ENCODE data around the gene PHC2.

Gene PHC2

DNA sequence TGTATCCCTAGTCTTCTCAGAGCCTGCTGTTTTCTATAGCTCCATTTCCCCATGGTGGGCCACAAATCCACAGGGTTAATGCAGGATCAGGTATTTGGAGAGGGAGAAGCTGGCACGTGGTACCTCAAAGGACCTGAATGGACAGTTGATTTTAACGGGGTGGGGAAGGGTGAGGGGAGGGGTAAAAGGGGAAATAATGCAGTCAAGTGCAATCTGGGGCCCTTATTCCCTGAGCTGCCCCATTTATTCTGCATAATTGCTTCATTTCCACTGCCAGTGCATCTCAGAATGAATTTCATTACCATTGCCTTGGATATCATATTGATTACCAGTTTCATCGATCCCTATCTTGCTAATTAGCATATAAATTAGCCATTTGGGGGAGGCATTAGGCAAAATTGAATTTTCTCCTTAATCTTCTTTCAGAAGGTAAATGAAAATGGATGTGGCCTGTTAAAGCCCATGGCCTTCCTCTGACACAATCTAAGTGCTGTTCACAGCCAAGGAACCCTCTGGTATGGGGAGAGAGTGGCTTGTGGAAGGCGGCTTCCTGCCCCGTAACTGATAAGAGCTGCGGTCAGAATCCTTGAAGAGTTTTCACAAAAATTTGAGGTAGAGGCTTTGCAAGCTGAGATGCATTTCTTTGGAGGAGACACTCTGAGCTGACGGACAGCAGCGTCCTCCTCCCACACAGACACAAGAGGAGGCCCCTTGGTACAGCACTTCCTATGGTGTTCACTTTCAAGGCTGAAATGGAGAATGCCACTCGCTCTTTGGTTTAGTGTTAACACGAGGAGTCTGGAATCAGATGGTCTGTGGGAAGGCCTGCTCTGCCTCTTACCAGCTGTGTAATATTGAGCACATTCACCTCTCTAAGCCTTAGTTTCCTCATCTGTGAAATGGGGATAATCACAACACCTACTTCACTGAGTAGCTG is 34.4 kb downstream of the PHC2 start:
- no peaks in the 10 kb centered on the region for H3K9me3 Mint-ChIP-seq
- H3K36me3 Mint-ChIP-seq: no peaks in the 10 kb centered on the region
- DNase-seq: no peak
- no peak overlapping the region for H3K4me3 Mint-ChIP-seq
- no peak overlapping the region for H3K27ac Mint-ChIP-seq
- peaks cover 8% of the 10 kb centered on the region for H3K4me1 Mint-ChIP-seq
- H3K27me3 Mint-ChIP-seq: peaks cover 25% of the 10 kb centered on the region
- CTCF ChIA-PET: interaction anchor here (0.8 kb wide), 1 partner anchor 10 kb away, joined by 3 read pairs; no protein-coding TSS in a partner anchor

DNA sequence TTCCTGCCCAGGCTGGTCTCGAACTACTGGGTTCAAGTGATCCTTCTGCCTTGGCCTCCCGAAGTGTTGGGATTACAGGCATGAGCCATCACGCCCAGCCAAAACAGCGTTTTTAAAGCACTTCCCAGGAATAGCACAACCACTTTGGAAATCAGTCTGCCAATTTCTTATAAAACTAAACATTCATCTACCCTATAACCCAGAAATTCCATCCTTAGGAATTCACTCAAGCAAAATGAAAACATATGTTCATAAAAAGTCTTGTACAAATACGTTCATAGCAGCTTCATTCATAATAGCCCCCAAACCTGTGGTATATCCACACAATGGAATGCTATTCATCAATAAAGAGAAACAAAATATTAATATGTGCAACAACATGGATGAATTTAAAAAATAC is 36.1 kb downstream of the PHC2 start:
- Mint-ChIP-seq H3K27me3 (peaks cover 31% of the 10 kb centered on the region), H3K36me3 (no peaks in the 10 kb centered on the region), H3K9me3 (no peaks in the 10 kb centered on the region), H3K27ac (no peak overlapping the region), H3K4me1 (peaks cover 8% of the 10 kb centered on the region), H3K4me3 (no peak overlapping the region)
- CTCF ChIA-PET: no interaction called here
- no peak for DNase-seq

DNA sequence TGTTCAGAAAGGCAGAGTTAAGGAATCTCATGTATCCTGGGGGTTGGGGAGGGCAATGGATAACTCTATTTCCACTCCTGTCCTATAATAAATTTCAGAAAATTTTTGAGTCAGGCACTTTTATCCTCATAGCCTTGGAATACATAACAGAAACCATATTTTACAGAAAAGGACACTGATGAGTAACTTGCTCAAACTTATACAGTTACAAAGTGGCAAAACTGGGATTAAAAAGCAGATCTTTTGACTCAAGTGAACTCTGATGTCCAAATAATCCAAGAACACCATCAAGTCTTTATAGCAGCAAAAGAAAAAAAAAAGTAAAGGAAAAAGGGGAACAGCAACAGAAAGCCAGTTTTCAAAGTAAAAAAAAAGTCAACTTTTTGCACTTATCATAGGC is 36.9 kb downstream of the PHC2 start:
- CTCF ChIA-PET: interaction anchor here (0.7 kb wide), 1 partner anchor 26 kb away, joined by 3 read pairs; no protein-coding TSS in a partner anchor
- H3K9me3 Mint-ChIP-seq: no peaks in the 10 kb centered on the region
- H3K27ac Mint-ChIP-seq: no peak overlapping the region
- H3K4me1 Mint-ChIP-seq: peaks cover 8% of the 10 kb centered on the region
- DNase-seq: no peak
- H3K4me3 Mint-ChIP-seq: no peak overlapping the region
- H3K27me3 Mint-ChIP-seq: peaks cover 31% of the 10 kb centered on the region
- H3K36me3 Mint-ChIP-seq: no peaks in the 10 kb centered on the region

DNA sequence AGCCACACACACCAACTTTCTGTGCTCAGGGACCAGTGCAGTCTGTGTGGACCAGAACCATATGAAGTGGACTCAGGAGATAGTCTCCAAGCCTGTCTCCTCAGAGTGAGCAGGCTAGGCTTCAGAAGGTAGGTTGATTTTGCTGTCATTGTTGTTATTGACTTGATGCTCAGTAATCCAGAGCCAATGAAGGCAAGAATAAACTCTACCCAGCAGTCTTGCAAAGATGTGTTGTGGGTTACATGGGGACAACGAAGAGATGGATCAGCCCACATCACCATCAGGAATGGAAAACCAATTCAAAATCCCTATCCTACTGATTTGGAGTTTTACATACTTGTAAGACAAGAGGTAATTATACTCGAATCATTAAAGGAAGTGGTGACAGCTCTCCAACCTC is 37.4 kb downstream of the PHC2 start:
- H3K36me3 Mint-ChIP-seq: no peaks in the 10 kb centered on the region
- CTCF ChIA-PET: interaction anchor here (0.5 kb wide), 1 partner anchor 333 kb away, joined by 3 read pairs; no protein-coding TSS in a partner anchor
- H3K9me3 Mint-ChIP-seq: no peaks in the 10 kb centered on the region
- peaks cover 8% of the 10 kb centered on the region for H3K4me1 Mint-ChIP-seq
- no peak overlapping the region for H3K27ac Mint-ChIP-seq
- no peak for DNase-seq
- no peak overlapping the region for H3K4me3 Mint-ChIP-seq
- H3K27me3 Mint-ChIP-seq: peaks cover 31% of the 10 kb centered on the region

DNA sequence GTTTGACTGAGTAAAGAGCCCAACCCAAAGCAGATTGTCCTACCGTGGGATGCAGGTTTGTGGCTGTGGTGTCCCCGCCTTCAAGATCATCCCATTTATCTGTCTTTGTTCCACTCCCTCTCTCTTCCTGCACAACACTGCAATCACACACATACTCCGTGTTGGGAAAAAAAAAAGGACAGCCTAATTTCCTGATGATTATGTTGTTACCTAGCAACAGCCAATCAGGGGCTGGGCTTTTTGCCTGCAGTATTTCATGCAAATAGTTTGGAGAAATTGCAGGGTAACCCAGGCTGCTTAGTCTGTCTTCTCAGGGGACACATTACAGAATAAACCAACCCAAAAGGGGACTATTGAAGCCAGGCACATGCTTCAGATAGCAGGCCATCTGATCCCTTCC is 38.3 kb downstream of the PHC2 start:
- no peak for DNase-seq
- no peaks in the 10 kb centered on the region for H3K9me3 Mint-ChIP-seq
- H3K27me3 Mint-ChIP-seq: peaks cover 31% of the 10 kb centered on the region
- CTCF ChIA-PET: interaction anchor here (1.7 kb wide), 1 partner anchor 78 kb away, joined by 4 read pairs; no protein-coding TSS in a partner anchor
- no peak overlapping the region for H3K27ac Mint-ChIP-seq
- peaks cover 8% of the 10 kb centered on the region for H3K4me1 Mint-ChIP-seq
- H3K4me3 Mint-ChIP-seq: no peak overlapping the region
- H3K36me3 Mint-ChIP-seq: no peaks in the 10 kb centered on the region

DNA sequence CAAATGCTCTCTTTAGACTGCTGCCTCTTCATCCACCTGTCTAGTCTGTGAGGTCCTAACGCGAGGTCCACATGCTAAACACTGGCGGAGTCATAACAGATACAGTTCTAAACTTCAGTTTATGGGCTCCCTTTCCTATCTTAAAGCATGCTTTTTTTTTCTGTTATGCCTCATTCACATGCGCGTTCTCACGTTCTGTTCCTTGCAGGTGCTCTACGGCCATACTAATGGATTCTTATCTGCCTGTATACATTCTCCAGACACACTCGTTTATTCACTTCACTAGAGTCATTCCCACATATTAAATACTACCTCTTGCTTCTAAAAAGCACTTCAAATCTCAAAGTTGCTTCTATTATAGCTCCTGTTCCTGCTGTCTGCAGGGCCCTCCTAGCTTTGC is 38.7 kb downstream of the PHC2 start:
- Mint-ChIP-seq H3K4me1 (peaks cover 8% of the 10 kb centered on the region), H3K4me3 (no peak overlapping the region), H3K27me3 (peaks cover 31% of the 10 kb centered on the region), H3K27ac (no peak overlapping the region), H3K36me3 (no peaks in the 10 kb centered on the region), H3K9me3 (no peaks in the 10 kb centered on the region)
- CTCF ChIA-PET: interaction anchor here (1.7 kb wide), 1 partner anchor 78 kb away, joined by 4 read pairs; no protein-coding TSS in a partner anchor
- DNase-seq: no peak

DNA sequence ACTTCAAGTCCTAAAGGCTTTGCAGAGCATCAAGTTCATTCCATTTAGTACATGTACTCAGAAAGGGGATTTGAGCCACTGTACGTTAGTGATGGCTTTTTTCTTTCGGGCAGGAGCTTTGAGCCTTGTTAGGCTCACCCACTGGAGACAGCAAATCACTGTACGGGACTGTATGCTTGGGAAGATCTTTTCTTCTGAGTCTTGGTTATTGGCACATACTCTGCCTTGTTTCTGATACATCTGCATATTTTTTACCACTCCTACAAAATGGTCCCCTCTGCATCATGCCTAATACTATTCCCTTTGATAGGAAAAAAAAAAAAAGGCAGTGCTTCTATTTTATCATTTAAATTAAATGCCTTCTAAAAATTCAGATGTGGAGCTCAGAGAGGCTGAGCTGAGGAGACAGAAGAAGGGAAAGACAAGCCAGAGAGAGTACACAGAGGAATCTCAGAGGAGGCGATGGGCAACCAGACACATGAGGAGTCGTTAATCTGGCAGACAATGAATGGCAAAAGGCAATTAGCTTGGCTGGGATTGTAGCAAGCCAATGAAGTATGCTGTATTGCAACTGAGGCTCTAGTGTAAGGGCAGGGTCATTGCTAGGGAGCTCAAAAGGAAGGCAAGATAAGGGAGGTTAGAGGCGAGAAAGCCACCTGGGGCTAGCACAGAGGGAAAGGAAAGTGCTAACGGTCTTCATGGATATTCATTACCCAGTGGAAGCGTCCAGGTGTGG is 39.4 kb downstream of the PHC2 start:
- no peaks in the 10 kb centered on the region for H3K9me3 Mint-ChIP-seq
- peaks cover 3% of the 10 kb centered on the region for H3K4me1 Mint-ChIP-seq
- H3K27ac Mint-ChIP-seq: no peak overlapping the region
- H3K36me3 Mint-ChIP-seq: no peaks in the 10 kb centered on the region
- CTCF ChIA-PET: interaction anchor here (1.7 kb wide), 1 partner anchor 79 kb away, joined by 4 read pairs; no protein-coding TSS in a partner anchor
- peaks cover 31% of the 10 kb centered on the region for H3K27me3 Mint-ChIP-seq
- H3K4me3 Mint-ChIP-seq: no peak overlapping the region
- no peak for DNase-seq

DNA sequence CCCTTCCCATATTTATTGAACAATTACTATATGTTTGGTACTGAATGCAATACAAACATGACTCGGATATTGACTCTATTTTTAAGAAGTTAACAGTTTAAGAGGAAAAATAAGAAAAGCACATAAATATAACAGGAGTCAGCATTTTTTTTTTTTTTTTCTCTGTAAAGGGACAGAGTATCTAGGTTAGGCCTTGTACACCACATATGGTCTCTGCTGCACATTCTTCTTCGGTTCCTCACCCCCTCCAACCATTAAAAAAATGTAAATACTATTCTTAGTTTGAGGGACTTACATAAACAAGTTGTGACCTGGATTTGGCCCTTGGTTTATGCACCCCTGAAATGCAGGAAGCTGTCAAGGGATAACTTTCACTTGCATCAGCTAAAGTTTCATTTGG is 40.4 kb downstream of the PHC2 start:
- DNase-seq: no peak
- CTCF ChIA-PET: no interaction called here

DNA sequence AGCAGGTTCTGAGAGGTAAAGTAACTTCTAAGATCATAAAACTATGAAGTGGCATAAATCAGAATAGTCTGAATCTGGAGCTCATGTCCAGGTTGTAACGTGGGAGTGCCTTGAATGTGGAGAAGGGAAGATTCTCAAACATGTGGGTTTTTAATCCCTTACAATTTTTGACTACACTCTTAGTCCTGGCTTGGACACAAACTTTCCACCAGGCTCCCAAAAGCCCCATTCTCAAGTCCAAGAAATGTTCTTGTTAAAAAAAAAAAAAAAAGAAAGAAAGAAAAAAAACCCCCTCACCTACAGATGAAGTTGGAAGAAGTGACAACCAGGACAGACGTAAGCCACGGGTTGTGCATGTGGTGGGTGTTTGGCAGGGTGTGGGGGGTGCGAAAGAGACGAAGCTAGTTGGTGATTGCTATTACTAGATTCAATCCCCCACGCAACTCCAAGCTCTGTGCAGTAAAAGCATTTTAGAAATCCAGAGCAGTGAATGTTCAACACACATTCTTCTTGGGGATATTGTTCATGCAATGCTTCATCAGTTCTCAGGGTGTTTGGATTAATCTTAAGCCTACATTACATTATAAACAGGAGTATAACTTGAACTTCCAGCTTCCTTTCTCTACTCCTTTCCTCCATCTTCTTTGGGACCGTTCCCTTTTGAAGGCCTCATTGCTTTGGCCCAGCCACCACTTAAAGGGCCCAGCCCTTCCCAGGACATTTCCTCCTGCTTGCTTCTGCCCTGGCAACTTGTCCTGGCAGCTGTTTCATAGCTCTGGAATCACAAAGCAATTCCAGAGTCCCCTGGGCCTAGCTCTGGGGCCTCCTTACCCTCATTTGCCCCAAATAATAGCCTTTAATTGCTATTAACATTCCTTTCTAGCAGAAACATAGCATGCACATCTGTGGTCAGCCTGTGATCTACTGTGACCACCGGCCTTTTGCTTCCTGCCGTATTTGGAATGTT is 41.8 kb downstream of the PHC2 start:
- no peak for DNase-seq
- H3K27ac Mint-ChIP-seq: no peak overlapping the region

More for the DNA sequence above, 40.4 kb downstream of the PHC2 start:
- peaks cover 31% of the 10 kb centered on the region for H3K27me3 Mint-ChIP-seq
- no peak overlapping the region for H3K27ac Mint-ChIP-seq
- H3K36me3 Mint-ChIP-seq: no peaks in the 10 kb centered on the region
- no peaks in the 10 kb centered on the region for H3K4me1 Mint-ChIP-seq
- H3K4me3 Mint-ChIP-seq: no peak overlapping the region
- H3K9me3 Mint-ChIP-seq: no peaks in the 10 kb centered on the region

DNA sequence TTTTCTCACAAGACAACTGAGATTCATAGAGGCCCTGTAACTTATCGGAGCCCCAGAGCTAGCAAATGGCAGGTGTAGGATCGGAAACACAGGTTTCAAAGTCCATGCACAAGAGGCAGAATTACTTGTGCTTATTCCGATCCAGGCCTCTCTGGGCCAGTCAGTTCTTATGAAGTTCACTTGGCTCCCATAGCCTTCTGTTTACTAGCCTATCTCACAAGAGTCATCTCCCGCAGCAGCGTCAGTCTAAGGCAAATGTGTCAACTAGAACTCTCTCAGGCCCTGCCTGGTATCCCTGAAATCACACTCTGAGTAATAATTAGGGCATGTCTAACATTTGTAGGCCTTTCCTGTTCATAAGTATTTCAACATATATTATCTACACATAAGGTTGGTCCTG is 43.3 kb downstream of the PHC2 start:
- no peak for DNase-seq
- H3K27ac Mint-ChIP-seq: no peak overlapping the region
- H3K4me1 Mint-ChIP-seq: no peaks in the 10 kb centered on the region
- CTCF ChIA-PET: interaction anchor here (0.6 kb wide), 1 partner anchor 68 kb away, joined by 3 read pairs; no protein-coding TSS in a partner anchor
- H3K4me3 Mint-ChIP-seq: no peak overlapping the region
- H3K9me3 Mint-ChIP-seq: no peaks in the 10 kb centered on the region
- H3K27me3 Mint-ChIP-seq: peaks cover 27% of the 10 kb centered on the region
- no peaks in the 10 kb centered on the region for H3K36me3 Mint-ChIP-seq

More for the DNA sequence above, 41.8 kb downstream of the PHC2 start:
- Mint-ChIP-seq H3K36me3 (no peaks in the 10 kb centered on the region), H3K4me1 (no peaks in the 10 kb centered on the region), H3K27me3 (peaks cover 33% of the 10 kb centered on the region), H3K4me3 (no peak overlapping the region), H3K9me3 (no peaks in the 10 kb centered on the region)
- CTCF ChIA-PET: interaction anchor here (1.2 to 1.6 kb wide), 2 partner anchors 66 to 90 kb away, joined by 3 to 6 read pairs; no protein-coding TSS in a partner anchor

DNA sequence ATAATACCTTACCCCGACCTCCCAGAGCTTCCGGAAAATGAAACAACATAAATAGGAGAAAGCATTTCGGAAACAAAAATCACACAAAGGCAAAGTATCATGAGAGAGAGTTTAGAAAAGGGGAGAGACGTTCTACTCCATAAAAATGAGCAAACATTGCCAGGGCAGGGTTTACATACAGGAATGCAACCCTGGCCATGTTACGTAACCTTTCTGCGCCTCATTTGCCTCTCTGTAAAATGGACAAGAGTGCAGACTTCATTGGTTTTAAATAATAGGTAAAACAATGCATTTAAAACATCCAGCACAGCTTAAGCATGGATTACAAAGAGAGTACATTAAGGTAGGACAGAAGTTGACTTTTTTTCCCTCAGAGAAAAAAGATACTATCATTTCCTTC is 45.6 kb downstream of the PHC2 start:
- DNase-seq: no peak
- H3K4me1 Mint-ChIP-seq: peaks cover 14% of the 10 kb centered on the region
- no peaks in the 10 kb centered on the region for H3K9me3 Mint-ChIP-seq
- no peak overlapping the region for H3K4me3 Mint-ChIP-seq
- peaks cover 31% of the 10 kb centered on the region for H3K27me3 Mint-ChIP-seq
- CTCF ChIA-PET: no interaction called here
- no peak overlapping the region for H3K27ac Mint-ChIP-seq
- no peaks in the 10 kb centered on the region for H3K36me3 Mint-ChIP-seq

DNA sequence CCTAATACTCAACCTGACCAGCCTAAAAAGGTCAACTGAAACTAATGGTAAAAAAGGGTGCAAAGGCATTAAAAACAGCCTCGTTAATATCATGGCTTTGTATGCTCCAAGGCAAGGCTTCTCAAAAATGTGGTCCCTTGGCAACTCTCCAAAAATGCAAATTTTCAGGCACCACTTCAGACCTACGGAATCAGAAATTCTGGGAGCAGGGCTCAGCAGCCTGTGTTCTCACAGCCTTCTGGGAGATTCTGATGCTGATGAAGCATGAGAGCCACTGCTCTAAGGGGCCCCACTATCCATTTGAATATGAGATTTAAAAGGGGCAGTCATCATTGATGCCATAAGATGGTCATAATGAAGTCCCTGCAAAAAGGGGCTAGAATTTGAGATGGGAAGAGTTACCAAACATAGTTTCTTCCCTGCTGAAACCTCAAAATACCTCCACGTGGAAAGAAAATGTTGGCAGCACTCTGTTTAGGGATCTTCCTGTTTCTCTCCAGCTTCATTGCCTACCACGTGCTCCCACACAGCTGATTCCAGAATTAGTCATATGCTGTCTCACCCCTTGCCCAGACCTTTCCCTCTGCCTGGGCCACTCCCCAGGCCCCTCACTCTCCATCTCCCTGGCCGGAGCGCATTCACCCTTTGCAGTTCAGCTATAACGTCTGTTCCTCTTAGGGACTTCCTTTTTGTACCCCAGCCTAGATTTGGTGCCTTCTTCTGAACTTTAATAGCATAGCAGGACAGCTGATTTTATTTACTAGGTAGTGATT is 46.7 kb downstream of the PHC2 start:
- CTCF ChIA-PET: no interaction called here
- no peak for DNase-seq
- H3K27me3 Mint-ChIP-seq: peaks cover 38% of the 10 kb centered on the region

DNA sequence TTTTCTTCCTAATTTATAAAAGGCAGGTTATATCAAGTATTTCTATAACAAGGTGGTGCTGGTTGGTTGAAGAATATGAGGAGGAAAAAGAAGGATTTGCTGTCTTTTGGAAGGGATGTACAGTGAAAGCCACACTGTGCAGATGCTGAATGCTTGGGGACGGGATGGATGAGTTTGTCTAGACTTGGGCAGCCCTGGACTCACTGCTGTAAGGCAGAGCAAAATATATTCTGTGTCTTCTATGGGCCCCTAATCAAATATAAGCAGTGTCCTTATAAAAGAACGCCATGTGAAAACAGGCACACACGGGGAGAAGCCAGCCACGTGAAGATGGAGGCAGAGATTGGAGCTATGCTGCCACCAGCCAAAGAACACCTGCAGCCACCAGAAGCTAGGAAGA is 47.4 kb downstream of the PHC2 start:
- Mint-ChIP-seq H3K9me3 (no peaks in the 10 kb centered on the region), H3K36me3 (no peaks in the 10 kb centered on the region), H3K27ac (no peak overlapping the region), H3K4me3 (no peak overlapping the region), H3K4me1 (peaks cover 21% of the 10 kb centered on the region), H3K27me3 (peaks cover 38% of the 10 kb centered on the region)
- CTCF ChIA-PET: no interaction called here
- no peak for DNase-seq

More for the DNA sequence above, 46.7 kb downstream of the PHC2 start:
- Mint-ChIP-seq H3K4me3 (no peak overlapping the region), H3K4me1 (peaks cover 21% of the 10 kb centered on the region), H3K36me3 (no peaks in the 10 kb centered on the region), H3K9me3 (no peaks in the 10 kb centered on the region), H3K27ac (no peak overlapping the region)

Data from activated naive CD4-positive, alpha-beta T cell treated with anti-CD3 and anti-CD28 coated beads, Interleukin-2, amount 10 ng/mL, durations not matched to agents 7 days and 5 days (primary cell).